K562 (cell line): ENCODE data around the gene ZNF135. TPM values are rescaled to one million over a fixed set of nuclear protein-coding genes. Genes with fewer than 3 reads are reported as not detected.

Experiments
- ATF7 ChIP-seq: fragments of 450-650 bp; IDR thresholded peaks from 2 replicates; pipeline ENCODE4 v1.7.1; 2014; ENCODE audit warnings: mild to moderate bottlenecking, moderate library complexity
- BACH1 ChIP-seq: fragments of 200-800 bp; sonication (Bioruptor generic); IDR thresholded peaks from 2 replicates; pipeline ENCODE4 v1.6.1; 2016; ENCODE audit warnings: missing genetic modification characterization, missing compliant biosample characterization
- CSDE1 ChIP-seq, 2 experiments: fragments of 450-650 bp; IDR thresholded peaks; 2 replicates each; pipeline ENCODE4 v1.6.1; 2016; ENCODE audit warnings: mild to moderate bottlenecking in 1 of 2
- CTCF ChIP-seq, 3 experiments: IDR thresholded peaks in 2 of 3; conservative IDR thresholded peaks in 1 of 3; 2 replicates each; pipeline ENCODE4 v1.5.1; 2011 to 2012; ENCODE audit warnings: low read length in 3 of 3, mild to moderate bottlenecking in 3 of 3, control low read depth in 2 of 3, improper control_type of control experiment in 1 of 3, inconsistent platforms in 1 of 3, low read depth in 1 of 3, mixed read lengths in 1 of 3, moderate library complexity in 1 of 3; ENCODE audit not compliant: insufficient read depth in 2 of 3
- ELF2 ChIP-seq: fragments of 250-450 bp; sonication (Bioruptor Pico); IDR thresholded peaks from 2 replicates; pipeline ENCODE4 v1.5.0; 2021; ENCODE audit warnings: mild to moderate bottlenecking
- FOXJ3 ChIP-seq: sonication (generic); formaldehyde crosslinking; IDR thresholded peaks from 2 replicates; pipeline ENCODE4 v1.4.0; 2020; ENCODE audit warnings: mild to moderate bottlenecking, missing genetic modification reagents
- HMGXB4 ChIP-seq: sonication (generic); formaldehyde crosslinking; IDR thresholded peaks from 2 replicates; pipeline ENCODE4 v1.8.1; 2023; ENCODE audit warnings: mild to moderate bottlenecking, missing genetic modification reagents
- JUNB ChIP-seq: fragments of 450-650 bp; formaldehyde crosslinking; conservative IDR thresholded peaks from 2 replicates; pipeline ENCODE4 v1.4.0; 2020; ENCODE audit warnings: mild to moderate bottlenecking
- KAT2B ChIP-seq: IDR thresholded peaks from one replicate; pipeline ENCODE4 v1.6.1; 2012; ENCODE audit warnings: low read depth, mild to moderate bottlenecking, control low read depth, inconsistent platforms, low read length, moderate library complexity
- KLF6 ChIP-seq: fragments of 250-450 bp; sonication (Bioruptor Pico); IDR thresholded peaks from 2 replicates; pipeline ENCODE4 v1.4.0; 2020; ENCODE audit warnings: mild to moderate bottlenecking, moderate library complexity, borderline replicate concordance
- MAFG ChIP-seq: fragments of 450-650 bp; conservative IDR thresholded peaks from 2 replicates; pipeline ENCODE4 v1.6.1; 2016; ENCODE audit warnings: missing genetic modification characterization, missing compliant biosample characterization
- NFE2L1 ChIP-seq: fragments of 450-650 bp; IDR thresholded peaks from 2 replicates; pipeline ENCODE4 v1.6.1; 2016; ENCODE audit warnings: missing genetic modification characterization, low read depth, mild to moderate bottlenecking, missing compliant biosample characterization, moderate library complexity, borderline replicate concordance
- RBBP5 ChIP-seq: fragments of 200-600 bp; sonication (generic); IDR thresholded peaks from 2 replicates; pipeline ENCODE4 v1.6.1; 2012; ENCODE audit warnings: borderline replicate concordance, mild to moderate bottlenecking, low read length, control low read depth, inconsistent platforms; ENCODE audit not compliant: insufficient read depth, poor library complexity, severe bottlenecking
- TAF9B ChIP-seq: fragments of 450-650 bp; IDR thresholded peaks from 2 replicates; pipeline ENCODE4 v1.6.1; 2018; ENCODE audit warnings: mild to moderate bottlenecking; ENCODE audit not compliant: partially characterized antibody
- XRCC5 ChIP-seq: fragments of 200-400 bp; formaldehyde crosslinking; IDR thresholded peaks from 2 replicates; pipeline ENCODE4 v1.6.1; 2017; ENCODE audit warnings: low read depth, mild to moderate bottlenecking, low read length
- ZBTB12 ChIP-seq: fragments of 250-450 bp; sonication (Bioruptor Pico); IDR thresholded peaks from 2 replicates; pipeline ENCODE4 v1.4.0; 2020
- ZFP1 ChIP-seq: fragments of 450-650 bp; formaldehyde crosslinking; IDR thresholded peaks from 2 replicates; pipeline ENCODE4 v1.4.0; 2020; ENCODE audit warnings: mild to moderate bottlenecking, mixed read lengths
- ZNF830 ChIP-seq: fragments of 250-450 bp; sonication (Bioruptor Pico); IDR thresholded peaks from 2 replicates; pipeline ENCODE4 v1.5.0; 2021; ENCODE audit warnings: mild to moderate bottlenecking
- polyA plus RNA-seq, 8 experiments: library from polyadenylated mRNA; depleted of rRNA in 4 of 8; stranded (reverse) in 5 of 8; unstranded in 3 of 8; fragments of >200 nt; fragmentation: Nextera tagmentation in 2 of 8; fragmentation: Illumina TruSeq in 1 of 8; extraction: Ambion mirVana in 2 of 8; extraction: Trizol in 1 of 8; gene quantifications; 2 replicates each; pipeline versions ENCODE4 v1.2.1 to v1.2.3, GENCODE V29; 2011 to 2014; ENCODE audit warnings: inconsistent platforms in 1 of 8, missing spikeins in 1 of 8
- total RNA-seq, 7 experiments: library from RNA; depleted of rRNA in 6 of 7; stranded (reverse); fragments of >200 nt in 6 of 7; fragmentation: Illumina TruSeq in 2 of 7; extraction: Trizol in 2 of 7; gene quantifications; 2 replicates each; pipeline versions ENCODE4 v1.2.1 to v1.2.3, GENCODE V29; 2011 to 2021; ENCODE audit warnings: low replicate concordance in 1 of 7
- TF ChIP-seq, protein P1 (sequence below): fragments of 450-650 bp; IDR thresholded peaks from 2 replicates; pipeline ENCODE4 v1.6.1; 2016
- TF ChIP-seq, protein P2 (sequence below): fragments of 250-450 bp; sonication (Bioruptor Pico); IDR thresholded peaks from 2 replicates; pipeline ENCODE4 v1.8.0; 2021; ENCODE audit warnings: moderate library complexity, mild to moderate bottlenecking, inconsistent platforms

Gene ZNF135
- total and polyA plus RNA-seq, 9 of the 15 experiments (the other 6 are each of a cell fraction or from before 2014, with no cell fraction given), result not detected

DNA sequence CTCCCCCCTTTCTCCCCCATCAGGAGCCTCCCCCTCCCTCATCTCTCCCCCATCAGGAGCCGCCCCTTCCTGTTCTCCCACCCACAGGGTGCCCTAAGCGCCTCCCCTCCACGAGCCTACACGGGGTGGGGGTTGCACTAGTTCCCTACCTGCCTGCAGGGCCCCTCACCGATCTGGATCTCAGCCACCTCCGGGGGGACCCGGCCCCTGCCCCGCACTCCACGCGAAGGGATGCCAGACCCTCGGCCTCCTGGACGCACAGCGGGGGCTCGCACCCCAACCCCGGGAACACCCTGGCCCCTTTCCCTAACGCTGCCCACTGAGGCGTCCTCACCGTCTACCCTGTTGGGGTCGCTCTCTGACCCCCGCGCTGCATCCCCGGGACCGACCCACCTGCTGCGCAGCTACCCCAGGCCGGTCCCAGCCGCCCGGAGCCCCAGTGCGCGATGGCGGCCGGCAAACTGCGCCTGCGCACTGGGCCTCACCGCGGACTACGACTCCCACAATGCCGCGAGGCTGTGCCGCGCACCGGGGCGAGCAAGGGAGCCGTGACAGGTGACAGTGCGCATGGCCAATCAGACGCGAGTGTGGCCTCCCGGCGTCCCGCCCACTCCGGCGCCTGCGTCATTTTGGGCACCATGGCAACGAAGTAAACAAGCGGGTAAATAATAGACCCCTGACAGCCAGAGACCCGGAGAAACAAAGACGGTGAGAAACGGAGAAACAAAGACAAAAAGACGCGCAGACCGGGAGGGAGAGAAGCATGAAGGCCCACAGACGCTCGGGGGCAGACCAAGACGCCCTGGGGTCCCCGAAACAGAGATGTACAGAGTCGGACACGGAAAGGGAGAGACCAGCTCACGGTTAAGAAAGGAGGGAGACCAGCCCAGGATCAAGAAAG, 38.9 kb downstream of the ZNF135 start, which contains the start of gene ZSCAN18 (continued):
- no peak for TF ChIP-seq NFE2L1
- no peak for TF ChIP-seq CSDE1 (IDR thresholded peaks at IDR 0.05)
- TF ChIP-seq TAF9B, result no peak
- TF ChIP-seq JUNB, result no peak
- TF ChIP-seq ZBTB12 (CRISPR knock-in tag), result peak; percentile 76
- no peak for TF ChIP-seq RBBP5
- TF ChIP-seq HMGXB4, result no peak
- TF ChIP-seq, protein P1, sequence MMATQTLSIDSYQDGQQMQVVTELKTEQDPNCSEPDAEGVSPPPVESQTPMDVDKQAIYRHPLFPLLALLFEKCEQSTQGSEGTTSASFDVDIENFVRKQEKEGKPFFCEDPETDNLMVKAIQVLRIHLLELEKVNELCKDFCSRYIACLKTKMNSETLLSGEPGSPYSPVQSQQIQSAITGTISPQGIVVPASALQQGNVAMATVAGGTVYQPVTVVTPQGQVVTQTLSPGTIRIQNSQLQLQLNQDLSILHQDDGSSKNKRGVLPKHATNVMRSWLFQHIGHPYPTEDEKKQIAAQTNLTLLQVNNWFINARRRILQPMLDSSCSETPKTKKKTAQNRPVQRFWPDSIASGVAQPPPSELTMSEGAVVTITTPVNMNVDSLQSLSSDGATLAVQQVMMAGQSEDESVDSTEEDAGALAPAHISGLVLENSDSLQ, result peak; percentile 95
- TF ChIP-seq ZFP1 (CRISPR knock-in tag), result no peak
- TF ChIP-seq ELF2 (CRISPR knock-in tag), result no peak
- TF ChIP-seq, protein P2, sequence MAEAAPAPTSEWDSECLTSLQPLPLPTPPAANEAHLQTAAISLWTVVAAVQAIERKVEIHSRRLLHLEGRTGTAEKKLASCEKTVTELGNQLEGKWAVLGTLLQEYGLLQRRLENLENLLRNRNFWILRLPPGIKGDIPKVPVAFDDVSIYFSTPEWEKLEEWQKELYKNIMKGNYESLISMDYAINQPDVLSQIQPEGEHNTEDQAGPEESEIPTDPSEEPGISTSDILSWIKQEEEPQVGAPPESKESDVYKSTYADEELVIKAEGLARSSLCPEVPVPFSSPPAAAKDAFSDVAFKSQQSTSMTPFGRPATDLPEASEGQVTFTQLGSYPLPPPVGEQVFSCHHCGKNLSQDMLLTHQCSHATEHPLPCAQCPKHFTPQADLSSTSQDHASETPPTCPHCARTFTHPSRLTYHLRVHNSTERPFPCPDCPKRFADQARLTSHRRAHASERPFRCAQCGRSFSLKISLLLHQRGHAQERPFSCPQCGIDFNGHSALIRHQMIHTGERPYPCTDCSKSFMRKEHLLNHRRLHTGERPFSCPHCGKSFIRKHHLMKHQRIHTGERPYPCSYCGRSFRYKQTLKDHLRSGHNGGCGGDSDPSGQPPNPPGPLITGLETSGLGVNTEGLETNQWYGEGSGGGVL (CRISPR knock-in tag), result no peak
- TF ChIP-seq KAT2B, result no peak
- TF ChIP-seq XRCC5, result no peak
- no peak for TF ChIP-seq CTCF (IDR thresholded peaks at IDR 0.05 in 2 of 3, conservative IDR thresholded peaks at IDR 0.05 in 1 of 3; ENCODE audit: insufficient read depth in 2 of 3, low read depth in 1 of 3, low read length in 3 of 3)
- no peak for TF ChIP-seq KLF6 (CRISPR knock-in tag)
- TF ChIP-seq ATF7, result peak; percentile 43; the same call in 1 of the 2 replicates
- no peak for TF ChIP-seq BACH1
- no peak for TF ChIP-seq ZNF830 (CRISPR knock-in tag)
- peak; percentile 96 for TF ChIP-seq FOXJ3 (CRISPR knock-in tag)
- TF ChIP-seq MAFG (tag), result no peak
